H9 (cell line): ENCODE data around the gene WDR31. TPM values are rescaled to one million over a fixed set of nuclear protein-coding genes. Genes with fewer than 3 reads are reported as not detected.
"Not testable (repeated sequence)": the region's sequence is repeated elsewhere in the genome, so short reads cannot be mapped to it uniquely, and the experiment has no call there.

Source experiments
- DNase-seq: peaks from one replicate; pipeline ENCODE4 v3.0.0-alpha.2; 2017
- H2AFZ ChIP-seq: one replicate; pipeline ENCODE4 v1.6.1; 2013; ENCODE audit warnings: mild to moderate bottlenecking, low read length, control low read depth, moderate library complexity
- H2AK5ac ChIP-seq: 2 replicates; pipeline ENCODE4 v1.6.1; 2013; ENCODE audit warnings: low read length, control low read depth, mixed read lengths; ENCODE audit not compliant: insufficient read length
- H2BK120ac ChIP-seq: one replicate; pipeline ENCODE4 v1.6.1; 2013; ENCODE audit warnings: low read depth, mild to moderate bottlenecking, low read length, control low read depth, inconsistent platforms; ENCODE audit not compliant: poor library complexity, severe bottlenecking
- H2BK12ac ChIP-seq: 2 replicates; pipeline ENCODE4 v1.6.1; 2013; ENCODE audit warnings: low read length, control low read depth, mixed read lengths, low read depth; ENCODE audit not compliant: insufficient read length
- H2BK15ac ChIP-seq: 2 replicates; pipeline ENCODE4 v1.6.1; 2013; ENCODE audit warnings: low read depth, low read length, control low read depth
- H2BK20ac ChIP-seq: one replicate; pipeline ENCODE4 v1.6.1; 2013; ENCODE audit warnings: low read depth, mild to moderate bottlenecking, low read length, control low read depth, inconsistent platforms; ENCODE audit not compliant: poor library complexity, severe bottlenecking
- H2BK5ac ChIP-seq: 2 replicates; pipeline ENCODE4 v1.6.1; 2013; ENCODE audit warnings: low read length, control low read depth, mixed read lengths; ENCODE audit not compliant: insufficient read length
- H3K14ac ChIP-seq: 2 replicates; pipeline ENCODE4 v1.6.1; 2013; ENCODE audit warnings: low read length, control low read depth; ENCODE audit not compliant: insufficient read depth
- H3K18ac ChIP-seq: 2 replicates; pipeline ENCODE4 v1.6.1; 2013; ENCODE audit warnings: low read depth, mild to moderate bottlenecking, mixed read lengths, low read length, control low read depth; ENCODE audit not compliant: insufficient read length
- H3K23ac ChIP-seq: 2 replicates; pipeline ENCODE4 v1.6.1; 2013; ENCODE audit warnings: low read length, control low read depth, mixed read lengths, low read depth; ENCODE audit not compliant: insufficient read length
- H3K23me2 ChIP-seq: 2 replicates; pipeline ENCODE4 v1.6.1; 2013; ENCODE audit warnings: low read depth, mild to moderate bottlenecking, mixed read lengths, low read length, control low read depth; ENCODE audit not compliant: insufficient read length, poor library complexity, severe bottlenecking
- H3K27ac ChIP-seq: 2 replicates; pipeline ENCODE4 v1.5.1; 2013; ENCODE audit warnings: low read length, control low read depth, mixed read lengths, low read depth; ENCODE audit not compliant: insufficient read length
- H3K27me3 ChIP-seq: 2 replicates; pipeline ENCODE4 v1.6.1; 2013; ENCODE audit warnings: low read length, control low read depth, inconsistent platforms; ENCODE audit not compliant: insufficient read depth
- H3K4ac ChIP-seq: 2 replicates; pipeline ENCODE4 v1.6.1; 2013; ENCODE audit warnings: low read depth, mild to moderate bottlenecking, control low read depth, inconsistent platforms, low read length, moderate library complexity
- H3K4me1 ChIP-seq: 2 replicates; pipeline ENCODE4 v1.6.1; 2013; ENCODE audit warnings: low read length, control low read depth, inconsistent platforms; ENCODE audit not compliant: insufficient read depth
- H3K4me2 ChIP-seq: 2 replicates; pipeline ENCODE4 v1.6.1; 2013; ENCODE audit warnings: low read length, control low read depth, mixed read lengths; ENCODE audit not compliant: insufficient read length, insufficient read depth
- H3K56ac ChIP-seq: 2 replicates; pipeline ENCODE4 v1.6.1; 2013; ENCODE audit warnings: low read depth, mild to moderate bottlenecking, mixed read lengths, low read length, control low read depth; ENCODE audit not compliant: insufficient read length
- H3K79me1 ChIP-seq: 2 replicates; pipeline ENCODE4 v1.6.1; 2013; ENCODE audit warnings: low read depth, mild to moderate bottlenecking, moderate library complexity, low read length, control low read depth, inconsistent platforms; ENCODE audit not compliant: insufficient read depth, poor library complexity, severe bottlenecking
- H3K79me2 ChIP-seq: 2 replicates; pipeline ENCODE4 v1.6.1; 2013; ENCODE audit warnings: low read length, control low read depth, inconsistent platforms; ENCODE audit not compliant: insufficient read depth
- H3K9ac ChIP-seq: 2 replicates; pipeline ENCODE4 v1.6.1; 2013; ENCODE audit warnings: low read length, control low read depth, mixed read lengths; ENCODE audit not compliant: insufficient read length; ENCODE audit errors: extremely low read depth
- H3K9me3 ChIP-seq: one replicate; pipeline ENCODE4 v1.6.1; 2013; ENCODE audit warnings: low read depth, low read length, inconsistent platforms; ENCODE audit not compliant: control insufficient read depth
- H3T11ph ChIP-seq: one replicate; pipeline ENCODE4 v1.6.1; 2013; ENCODE audit warnings: mild to moderate bottlenecking, low read length, control low read depth, inconsistent platforms
- H4K20me1 ChIP-seq: one replicate; pipeline ENCODE4 v1.6.1; 2013; ENCODE audit not compliant: control insufficient read depth, insufficient read length, insufficient read depth
- H4K5ac ChIP-seq: 2 replicates; pipeline ENCODE4 v1.6.1; 2013; ENCODE audit warnings: low read depth, mild to moderate bottlenecking, mixed read lengths, low read length, control low read depth; ENCODE audit not compliant: insufficient read length
- H4K8ac ChIP-seq: replicated peaks from 2 replicates; pipeline ENCODE4 v1.6.1; 2013; ENCODE audit warnings: low read length, control low read depth, mixed read lengths, low read depth; ENCODE audit not compliant: insufficient read length
- H4K91ac ChIP-seq: 2 replicates; pipeline ENCODE4 v1.6.1; 2013; ENCODE audit warnings: low read depth, mild to moderate bottlenecking, moderate library complexity, mixed read lengths, low read length, control low read depth; ENCODE audit not compliant: insufficient read length
- H3K27ac Mint-ChIP-seq, 3 experiments: 2 replicates in 2 of 3; 3 replicates in 1 of 3; pipeline ENCODE4 v1.8.0; 2020 to 2021; ENCODE audit warnings: mixed read lengths in 3 of 3, mild to moderate bottlenecking in 1 of 3, moderate library complexity in 1 of 3
- H3K27me3 Mint-ChIP-seq: 2 replicates; pipeline ENCODE4 v1.8.0; 2021; ENCODE audit warnings: low read depth, mild to moderate bottlenecking, moderate library complexity, mixed read lengths
- H3K36me3 Mint-ChIP-seq, 3 experiments: 2 replicates in 2 of 3; 3 replicates in 1 of 3; pipeline ENCODE4 v1.8.0; 2020 to 2021; ENCODE audit warnings: low read depth in 3 of 3, mixed read lengths in 3 of 3; ENCODE audit not compliant: insufficient read depth in 1 of 3
- H3K4me1 Mint-ChIP-seq, 2 experiments: 2 replicates each; pipeline ENCODE4 v1.8.0; 2020; ENCODE audit warnings: mixed read lengths in 2 of 2
- H3K4me3 Mint-ChIP-seq, 2 experiments: 2 replicates in 1 of 2; 3 replicates in 1 of 2; pipeline ENCODE4 v1.8.0; 2020 to 2021; ENCODE audit warnings: mild to moderate bottlenecking in 2 of 2, mixed read lengths in 2 of 2, moderate library complexity in 1 of 2
- H3K9me3 Mint-ChIP-seq, 2 experiments: 2 replicates in 1 of 2; 3 replicates in 1 of 2; pipeline ENCODE4 v1.8.0; 2020; ENCODE audit warnings: mild to moderate bottlenecking in 2 of 2, mixed read lengths in 2 of 2, moderate library complexity in 1 of 2
- WGBS: extraction: QIAGEN DNeasy Blood & Tissue Kit; methylation state at CpG from one replicate; pipeline ENCODE4 v1.1.7; 2013; ENCODE audit warnings: missing lambda C conversion rate, low lambda C conversion rate, mixed read lengths; ENCODE audit not compliant: insufficient read length; ENCODE audit errors: extremely low coverage; 5-methylcytosine and 5-hydroxymethylcytosine counted together
- total RNA-seq: library from RNA; stranded (reverse); gene quantifications from 2 replicates; pipeline ENCODE4 v1.2.1, GENCODE V29; 2021
- TF ChIP-seq, protein P1 (sequence below): fragments of 200-600 bp; sonication (generic); conservative IDR thresholded peaks from 3 replicates; pipeline ENCODE4 v1.8.0; 2021; ENCODE audit warnings: antibody characterized with exemption, mild to moderate bottlenecking

WDR31 gene
- total RNA-seq, 1 experiment from 2014 or later = 0.72 TPM

DNA sequence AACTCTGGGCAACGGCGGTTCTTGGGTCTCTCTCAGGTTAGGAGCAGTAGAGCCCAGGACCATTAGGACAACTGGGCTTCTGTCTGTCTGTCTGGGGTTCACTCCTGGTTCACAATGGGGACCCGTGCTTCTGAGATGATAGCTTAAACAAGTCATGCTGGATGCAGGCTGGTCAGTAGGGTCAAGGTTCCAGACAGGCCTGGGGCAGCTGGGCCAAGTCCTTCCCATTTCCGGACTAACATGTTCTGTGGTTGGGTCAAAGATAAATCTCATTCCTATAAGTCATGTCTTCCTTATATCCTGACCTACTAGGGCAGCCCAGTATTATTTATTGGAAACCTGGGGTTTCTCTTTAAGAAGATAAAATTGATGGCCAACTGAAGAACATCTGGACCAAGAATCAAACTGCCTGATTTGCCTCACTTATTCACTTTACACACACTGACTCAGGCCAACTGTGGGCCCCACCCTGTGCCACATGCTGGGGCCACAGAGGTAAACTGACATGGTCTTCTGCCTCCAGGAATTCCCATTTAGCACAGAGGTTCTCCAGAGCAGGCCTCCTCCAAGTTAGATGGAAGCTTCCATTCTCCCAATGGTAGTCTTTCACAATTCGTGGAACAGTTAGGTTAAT is 28.4 kb upstream of the WDR31 start:
- H3K4me1 Mint-ChIP-seq = peaks cover 8 to 12% of the 10 kb centered on the region in 2 experiments
- no peaks in the 10 kb centered on the region for H4K20me1 ChIP-seq
- TF ChIP-seq, protein P1, sequence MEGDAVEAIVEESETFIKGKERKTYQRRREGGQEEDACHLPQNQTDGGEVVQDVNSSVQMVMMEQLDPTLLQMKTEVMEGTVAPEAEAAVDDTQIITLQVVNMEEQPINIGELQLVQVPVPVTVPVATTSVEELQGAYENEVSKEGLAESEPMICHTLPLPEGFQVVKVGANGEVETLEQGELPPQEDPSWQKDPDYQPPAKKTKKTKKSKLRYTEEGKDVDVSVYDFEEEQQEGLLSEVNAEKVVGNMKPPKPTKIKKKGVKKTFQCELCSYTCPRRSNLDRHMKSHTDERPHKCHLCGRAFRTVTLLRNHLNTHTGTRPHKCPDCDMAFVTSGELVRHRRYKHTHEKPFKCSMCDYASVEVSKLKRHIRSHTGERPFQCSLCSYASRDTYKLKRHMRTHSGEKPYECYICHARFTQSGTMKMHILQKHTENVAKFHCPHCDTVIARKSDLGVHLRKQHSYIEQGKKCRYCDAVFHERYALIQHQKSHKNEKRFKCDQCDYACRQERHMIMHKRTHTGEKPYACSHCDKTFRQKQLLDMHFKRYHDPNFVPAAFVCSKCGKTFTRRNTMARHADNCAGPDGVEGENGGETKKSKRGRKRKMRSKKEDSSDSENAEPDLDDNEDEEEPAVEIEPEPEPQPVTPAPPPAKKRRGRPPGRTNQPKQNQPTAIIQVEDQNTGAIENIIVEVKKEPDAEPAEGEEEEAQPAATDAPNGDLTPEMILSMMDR = no peak

DNA sequence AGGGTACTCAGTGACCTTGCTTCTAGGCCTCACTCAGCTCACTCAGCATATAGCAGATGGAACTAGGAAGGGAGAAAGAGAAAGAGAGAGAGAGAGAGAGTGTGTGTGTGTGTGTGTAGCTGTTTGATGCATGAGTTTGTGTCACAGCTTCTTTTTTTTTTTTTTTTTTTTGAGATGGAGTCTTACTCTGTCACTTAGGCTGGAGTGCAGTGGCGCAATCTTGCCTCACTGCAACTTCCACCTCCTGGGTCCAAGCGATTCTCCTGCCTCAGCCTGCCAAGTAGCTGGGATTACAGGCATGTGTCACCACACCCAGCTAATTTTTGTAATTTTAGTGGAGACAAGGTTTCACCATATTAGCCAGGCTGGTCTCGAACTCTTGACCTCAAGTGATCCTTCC is 25.6 kb upstream of the WDR31 start:
- not testable (repeated sequence) for H4K91ac ChIP-seq, H2BK15ac ChIP-seq
- WGBS = no CpG with 5 or more reads among the region's 3 CpGs

More for the DNA sequence above, 28.4 kb upstream of the WDR31 start:
- Histone ChIP-seq H4K8ac (no peak overlapping the region), H3K23me2 (peaks cover 3% of the 10 kb centered on the region), H3K4ac (no peak overlapping the region), H3K79me1 (no peaks in the 10 kb centered on the region), H3K4me2 (no peak overlapping the region), H3K9me3 (no peaks in the 10 kb centered on the region), H2BK15ac (no peak overlapping the region), H3K27me3 (no peaks in the 10 kb centered on the region), H3K23ac (no peak overlapping the region), H3K27ac (no peak overlapping the region), H4K5ac (no peak overlapping the region), H2BK120ac (no peak overlapping the region), H2BK12ac (no peak overlapping the region), H3K79me2 (no peaks in the 10 kb centered on the region), H3K9ac (no peak overlapping the region), H3T11ph (no peak overlapping the region), H4K91ac (no peak overlapping the region), H3K56ac (no peak overlapping the region), H3K14ac (no peak overlapping the region), H3K4me1 (no peaks in the 10 kb centered on the region), H2BK5ac (no peak overlapping the region), H2AK5ac (no peak overlapping the region), H3K18ac (no peak overlapping the region), H2BK20ac (no peak overlapping the region), H2AFZ (no peak overlapping the region)
- H3K27me3 Mint-ChIP-seq = no peaks in the 10 kb centered on the region
- WGBS = no CpG with 5 or more reads among the region's 5 CpGs
- no peak overlapping the region for H3K27ac Mint-ChIP-seq
- DNase-seq = no peak
- no peaks in the 10 kb centered on the region for H3K9me3 Mint-ChIP-seq
- H3K36me3 Mint-ChIP-seq = peaks cover 0 to 20% (median 8%) of the 10 kb centered on the region in 3 experiments; a peak in 5 of 7 replicates
- H3K4me3 Mint-ChIP-seq = no peak overlapping the region

More for the DNA sequence above, 25.6 kb upstream of the WDR31 start:
- not testable (repeated sequence) for H3K9me3 Mint-ChIP-seq, H4K8ac ChIP-seq, H3T11ph ChIP-seq, H3K23me2 ChIP-seq, H4K5ac ChIP-seq, H2AFZ ChIP-seq, H2BK20ac ChIP-seq, H2BK5ac ChIP-seq, H3K4me1 ChIP-seq, H3K4me2 ChIP-seq, H3K4me1 Mint-ChIP-seq, H3K9ac ChIP-seq, H3K9me3 ChIP-seq, H3K56ac ChIP-seq, H2BK120ac ChIP-seq, H4K20me1 ChIP-seq, DNase-seq, H3K14ac ChIP-seq, H3K23ac ChIP-seq, H3K27me3 ChIP-seq, H3K27me3 Mint-ChIP-seq, H3K36me3 Mint-ChIP-seq, H3K27ac Mint-ChIP-seq, H3K79me2 ChIP-seq, H3K4me3 Mint-ChIP-seq, H2BK12ac ChIP-seq, H3K18ac ChIP-seq, H2AK5ac ChIP-seq, H3K79me1 ChIP-seq, H3K27ac ChIP-seq, H3K4ac ChIP-seq
